ENCODE results near the gene DMAC2. TPM values are rescaled to one million over a fixed set of nuclear protein-coding genes. Genes with fewer than 3 reads are reported as not detected.
"Not testable (repeated sequence)": the region's sequence is repeated elsewhere in the genome, so short reads cannot be mapped to it uniquely, and the experiment has no call there.

Gene DMAC2
- total RNA-seq, 2 donors from 2014 or later, result 52.9 to 71.5 TPM

GRCh38 chr19:41437944-41438574 lies 1.7 kb downstream of the DMAC2 start:
- H3K27ac Mint-ChIP-seq, result no peak overlapping the region
- no peak overlapping the region for H3K27ac ChIP-seq (ENCODE audit: low read depth, low read length)
- H3K4me3 Mint-ChIP-seq, result no peak overlapping the region
- H3K36me3 Mint-ChIP-seq (ENCODE audit: low read depth), result peaks cover 19% of the 10 kb centered on the region
- peaks cover 12% of the 10 kb centered on the region for H3K36me3 ChIP-seq (ENCODE audit: control insufficient read depth, insufficient read depth, low read length)
- no peak overlapping the region for H3K9ac ChIP-seq (ENCODE audit: extremely low read depth, low read length, poor library complexity, severe bottlenecking)
- 88 to 94% methylated on average over 2 to 7 of the region's 7 CpGs for WGBS, 2 experiments (ENCODE audit: insufficient coverage in 1 of 2, insufficient read length in 1 of 2)
- no peaks in the 10 kb centered on the region for H3K27me3 ChIP-seq (ENCODE audit: control insufficient read depth, insufficient read depth, low read length, poor library complexity, severe bottlenecking)
- peak; percentile 38 for DNase-seq
- H3K27me3 Mint-ChIP-seq (ENCODE audit: insufficient read depth), result peaks cover 7% of the 10 kb centered on the region
- peaks cover 6% of the 10 kb centered on the region for H3K4me1 Mint-ChIP-seq
- H3K9me3 ChIP-seq (ENCODE audit: control insufficient read depth, low read length), result no peaks in the 10 kb centered on the region
- no peaks in the 10 kb centered on the region for H3K9me3 Mint-ChIP-seq
- H3K4me3 ChIP-seq (ENCODE audit: low read length), result no peak overlapping the region
- H3K4me1 ChIP-seq (ENCODE audit: control insufficient read depth, insufficient read depth, low read length), result no peaks in the 10 kb centered on the region
- no peak for TF ChIP-seq CTCF (conservative IDR thresholded peaks at IDR 0.05)

- TF ChIP-seq CTCF (conservative IDR thresholded peaks at IDR 0.05), result no peak
- peak overlapping the region; percentile 36 for H3K27ac Mint-ChIP-seq
- H3K4me1 Mint-ChIP-seq, result peaks cover 6% of the 10 kb centered on the region
- Histone ChIP-seq H3K27ac (ENCODE audit: low read depth, low read length) (no peak overlapping the region), H3K4me1 (ENCODE audit: control insufficient read depth, insufficient read depth, low read length) (no peaks in the 10 kb centered on the region), H3K4me3 (ENCODE audit: low read length) (no peak overlapping the region), H3K27me3 (ENCODE audit: control insufficient read depth, insufficient read depth, low read length, poor library complexity, severe bottlenecking) (no peaks in the 10 kb centered on the region), H3K9me3 (ENCODE audit: control insufficient read depth, low read length) (no peaks in the 10 kb centered on the region), H3K9ac (ENCODE audit: extremely low read depth, low read length, poor library complexity, severe bottlenecking) (no peak overlapping the region), H3K36me3 (ENCODE audit: control insufficient read depth, insufficient read depth, low read length) (peaks cover 24% of the 10 kb centered on the region)
- no peaks in the 10 kb centered on the region for H3K9me3 Mint-ChIP-seq
- H3K27me3 Mint-ChIP-seq (ENCODE audit: insufficient read depth), result peaks cover 4% of the 10 kb centered on the region
- H3K4me3 Mint-ChIP-seq, result no peak overlapping the region
- peak; percentile 38 for DNase-seq
- peaks cover 32% of the 10 kb centered on the region for H3K36me3 Mint-ChIP-seq (ENCODE audit: low read depth)
Observed at GRCh38 chr19:41436674-41436951, 3.1 kb downstream of the DMAC2 start.

GRCh38 chr19:41435936-41436673 lies 3.6 kb downstream of the DMAC2 start:
- peaks cover 6% of the 10 kb centered on the region for H3K4me1 Mint-ChIP-seq
- Histone ChIP-seq H3K4me1 (ENCODE audit: control insufficient read depth, insufficient read depth, low read length) (no peaks in the 10 kb centered on the region), H3K36me3 (ENCODE audit: control insufficient read depth, insufficient read depth, low read length) (peaks cover 29% of the 10 kb centered on the region), H3K9ac (ENCODE audit: extremely low read depth, low read length, poor library complexity, severe bottlenecking) (no peak overlapping the region), H3K4me3 (ENCODE audit: low read length) (no peak overlapping the region), H3K27ac (ENCODE audit: low read depth, low read length) (no peak overlapping the region), H3K9me3 (ENCODE audit: control insufficient read depth, low read length) (no peaks in the 10 kb centered on the region), H3K27me3 (ENCODE audit: control insufficient read depth, insufficient read depth, low read length, poor library complexity, severe bottlenecking) (no peaks in the 10 kb centered on the region)
- TF ChIP-seq CTCF (conservative IDR thresholded peaks at IDR 0.05), result peak; percentile 51
- no peaks in the 10 kb centered on the region for H3K9me3 Mint-ChIP-seq
- peaks cover 4% of the 10 kb centered on the region for H3K27me3 Mint-ChIP-seq (ENCODE audit: insufficient read depth)
- H3K4me3 Mint-ChIP-seq, result no peak overlapping the region
- WGBS, 2 experiments (ENCODE audit: insufficient coverage in 1 of 2, insufficient read length in 1 of 2), result 93 to 98% methylated on average over 13 to 19 of the region's 19 CpGs
- H3K36me3 Mint-ChIP-seq (ENCODE audit: low read depth), result peaks cover 36% of the 10 kb centered on the region
- no peak overlapping the region for H3K27ac Mint-ChIP-seq
- peak; percentile 48 for DNase-seq

- 91 to 96% methylated on average over 8 to 11 of the region's 11 CpGs for WGBS, 2 experiments (ENCODE audit: insufficient coverage in 1 of 2, insufficient read length in 1 of 2)
- not testable (repeated sequence) for H3K4me3 ChIP-seq (ENCODE audit: low read length); H3K4me1 Mint-ChIP-seq; H3K27me3 ChIP-seq (ENCODE audit: control insufficient read depth, insufficient read depth, low read length, poor library complexity, severe bottlenecking); H3K4me1 ChIP-seq (ENCODE audit: control insufficient read depth, insufficient read depth, low read length); H3K27me3 Mint-ChIP-seq (ENCODE audit: insufficient read depth); H3K9ac ChIP-seq (ENCODE audit: extremely low read depth, low read length, poor library complexity, severe bottlenecking); H3K27ac Mint-ChIP-seq; H3K27ac ChIP-seq (ENCODE audit: low read depth, low read length); H3K9me3 ChIP-seq (ENCODE audit: control insufficient read depth, low read length); H3K9me3 Mint-ChIP-seq; H3K4me3 Mint-ChIP-seq
- peaks cover 35% of the 10 kb centered on the region for H3K36me3 ChIP-seq (ENCODE audit: control insufficient read depth, insufficient read depth, low read length)
- DNase-seq, result peak; percentile 20
- peaks cover 37% of the 10 kb centered on the region for H3K36me3 Mint-ChIP-seq (ENCODE audit: low read depth)
Observed at GRCh38 chr19:41435376-41435775, 4.3 kb downstream of the DMAC2 start.
